Measurements from ENCODE around the gene FANCG.

Gene FANCG

GRCh38 chr9:35079426-35080341 is at the start of gene FANCG:
FANCG (minus strand) TSS chr9:35079942; CDS start chr9:35079524, 418 bp downstream.
- DNase-seq: peak; percentile 89 to 93 (median 92)

- DNase-seq: peak; percentile 76 to 92 (median 81)
Observed at GRCh38 chr9:35116898-35117551, 37.3 kb upstream of the FANCG start.

- no peak for DNase-seq
Observed at GRCh38 chr9:35116539-35116897, 36.8 kb upstream of the FANCG start.

GRCh38 chr9:35115680-35116538 is 36.2 kb upstream of the FANCG start, which contains the start of gene ATOSB:
ATOSB (minus strand) TSS chr9:35115862; CDS start chr9:35108274, 7,588 bp downstream.
- DNase-seq: peak; percentile 88 to 96 (median 95)

GRCh38 chr9:35114840-35115628 is 35.3 kb upstream of the FANCG start:
- peak in 2 of 3 experiments; percentile 20 to 42 for DNase-seq

GRCh38 chr9:35114113-35114839 is 34.5 kb upstream of the FANCG start:
- peak; percentile 60 to 79 (median 78) for DNase-seq

GRCh38 chr9:35112257-35113020 is 32.7 kb upstream of the FANCG start:
- no peak for DNase-seq

GRCh38 chr9:35111001-35111933 is 31.5 kb upstream of the FANCG start:
- DNase-seq: peak; percentile 83 to 94 (median 94)

GRCh38 chr9:35110327-35110761 is 30.6 kb upstream of the FANCG start:
- no peak for DNase-seq

GRCh38 chr9:35108946-35109575 is 29.3 kb upstream of the FANCG start:
- no peak for DNase-seq

GRCh38 chr9:35108461-35108860 is 28.7 kb upstream of the FANCG start:
- no peak for DNase-seq

- DNase-seq: no peak
Observed at GRCh38 chr9:35107297-35108290, 27.9 kb upstream of the FANCG start.

GRCh38 chr9:35106343-35106730 is 26.6 kb upstream of the FANCG start:
- no peak for DNase-seq

GRCh38 chr9:35105571-35106342 is 26.0 kb upstream of the FANCG start:
- no peak for DNase-seq

GRCh38 chr9:35105126-35105525 is 25.4 kb upstream of the FANCG start:
- DNase-seq: no peak

- DNase-seq: no peak
Observed at GRCh38 chr9:35104586-35104985, 24.8 kb upstream of the FANCG start.
